Parathyroid adenoma (tissue), 2 donors: Measurements from ENCODE around the gene ADGRG2.

Experiments used
- H2AFZ ChIP-seq: fragments of 300-600 bp; sonication (generic); one replicate; pipeline ENCODE4 v1.7.0; 2017; ENCODE audit warnings: antibody characterized with exemption, mild to moderate bottlenecking
- H3K27ac ChIP-seq: fragments of 300-600 bp; sonication (generic); one replicate; pipeline ENCODE4 v1.7.0; 2017
- H3K27me3 ChIP-seq: fragments of 300-600 bp; sonication (generic); one replicate; pipeline ENCODE4 v1.7.0; 2017; ENCODE audit warnings: low read length; ENCODE audit not compliant: control insufficient read depth, insufficient read depth
- H3K36me3 ChIP-seq: fragments of 300-600 bp; sonication (generic); one replicate; pipeline ENCODE4 v1.7.0; 2017; ENCODE audit warnings: low read length; ENCODE audit not compliant: control insufficient read depth, insufficient read depth
- H3K4me1 ChIP-seq: fragments of 300-600 bp; sonication (generic); one replicate; pipeline ENCODE4 v1.7.0; 2017; ENCODE audit warnings: control low read depth
- H3K4me2 ChIP-seq: fragments of 300-600 bp; sonication (generic); one replicate; pipeline ENCODE4 v1.7.0; 2017; ENCODE audit warnings: low read length
- H3K4me3 ChIP-seq: fragments of 300-600 bp; sonication (generic); one replicate; pipeline ENCODE4 v1.7.0; 2017; ENCODE audit warnings: low read depth, low read length
- H3K79me2 ChIP-seq: fragments of 300-600 bp; sonication (generic); one replicate; pipeline ENCODE4 v1.7.0; 2017; ENCODE audit warnings: control low read depth
- H3K9ac ChIP-seq: fragments of 300-600 bp; sonication (generic); one replicate; pipeline ENCODE4 v1.7.0; 2017; ENCODE audit warnings: mild to moderate bottlenecking
- H3K9me3 ChIP-seq: fragments of 300-600 bp; sonication (generic); one replicate; pipeline ENCODE4 v1.7.0; 2017; ENCODE audit warnings: low read length; ENCODE audit not compliant: control insufficient read depth
- CTCF ChIP-seq: fragments of 300-600 bp; sonication (generic); IDR thresholded peaks from one replicate; pipeline ENCODE4 v1.7.0; 2017; ENCODE audit warnings: antibody characterized with exemption, mild to moderate bottlenecking
- donor health status: primary hyperparathyroidism.

ADGRG2 gene

GRCh38 chrX:18971506-18971905 is 150.8 kb downstream of the ADGRG2 start:
- H3K79me2 ChIP-seq: peaks cover 9% of the 10 kb centered on the region
- no peak for TF ChIP-seq CTCF
- no peak overlapping the region for H3K9ac ChIP-seq
- H3K4me1 ChIP-seq: peaks cover 2% of the 10 kb centered on the region
- no peak overlapping the region for H2AFZ ChIP-seq
- H3K9me3 ChIP-seq: no peaks in the 10 kb centered on the region
- H3K4me3 ChIP-seq: no peak overlapping the region
- H3K4me2 ChIP-seq: no peak overlapping the region
- no peaks in the 10 kb centered on the region for H3K27me3 ChIP-seq
- H3K27ac ChIP-seq: no peak overlapping the region
- no peaks in the 10 kb centered on the region for H3K36me3 ChIP-seq

GRCh38 chrX:18970465-18970864 is 151.8 kb downstream of the ADGRG2 start:
- H3K36me3 ChIP-seq: no peaks in the 10 kb centered on the region
- peaks cover 9% of the 10 kb centered on the region for H3K79me2 ChIP-seq
- TF ChIP-seq CTCF: no peak
- no peaks in the 10 kb centered on the region for H3K27me3 ChIP-seq
- H3K4me3 ChIP-seq: no peak overlapping the region
- H3K9ac ChIP-seq: no peak overlapping the region
- no peak overlapping the region for H3K27ac ChIP-seq
- H3K4me2 ChIP-seq: no peak overlapping the region
- no peaks in the 10 kb centered on the region for H3K9me3 ChIP-seq
- H2AFZ ChIP-seq: no peak overlapping the region
- H3K4me1 ChIP-seq: peaks cover 2% of the 10 kb centered on the region

GRCh38 chrX:18966624-18967023 is 155.6 kb downstream of the ADGRG2 start:
- Histone ChIP-seq H2AFZ (no peak overlapping the region), H3K4me2 (no peak overlapping the region), H3K27me3 (no peaks in the 10 kb centered on the region), H3K9me3 (no peaks in the 10 kb centered on the region), H3K27ac (no peak overlapping the region), H3K9ac (no peak overlapping the region), H3K79me2 (peaks cover 9% of the 10 kb centered on the region), H3K4me3 (no peak overlapping the region), H3K4me1 (no peaks in the 10 kb centered on the region), H3K36me3 (no peaks in the 10 kb centered on the region)
- no peak for TF ChIP-seq CTCF

- Histone ChIP-seq H3K4me3 (no peak overlapping the region), H3K4me1 (no peaks in the 10 kb centered on the region), H3K9ac (no peak overlapping the region), H3K27ac (no peak overlapping the region), H2AFZ (no peak overlapping the region), H3K27me3 (no peaks in the 10 kb centered on the region), H3K36me3 (no peaks in the 10 kb centered on the region), H3K9me3 (no peaks in the 10 kb centered on the region), H3K79me2 (peaks cover 4% of the 10 kb centered on the region), H3K4me2 (no peak overlapping the region)
- no peak for TF ChIP-seq CTCF
Observed at GRCh38 chrX:18964901-18965300, 157.4 kb downstream of the ADGRG2 start.

GRCh38 chrX:18964026-18964425 is 158.2 kb downstream of the ADGRG2 start:
- Histone ChIP-seq H3K4me1 (no peaks in the 10 kb centered on the region), H3K27ac (no peak overlapping the region), H3K9ac (no peak overlapping the region), H3K36me3 (no peaks in the 10 kb centered on the region), H3K9me3 (no peaks in the 10 kb centered on the region), H3K4me2 (no peak overlapping the region), H3K4me3 (no peak overlapping the region), H3K79me2 (peaks cover 3% of the 10 kb centered on the region), H2AFZ (no peak overlapping the region), H3K27me3 (no peaks in the 10 kb centered on the region)
- TF ChIP-seq CTCF: no peak
